HL-60 (cell line): ENCODE measurements around the gene VPS51.
A peak's percentile ranks its signal among the peaks of the same experiment; 100 is the strongest.

Experiments used
- DNase-seq, 2 experiments: peaks; one replicate each; pipeline ENCODE4 v3.0.0-alpha.2; 2010 to 2020; ENCODE audit warnings: low read depth in 1 of 2, low spot score in 1 of 2
- H3K27ac ChIP-seq: fragments of 250-450 bp; sonication (Bioruptor Pico); replicated peaks from 2 replicates; pipeline ENCODE4 v1.5.1; 2020; ENCODE audit warnings: mild to moderate bottlenecking, moderate library complexity
- H3K27me3 ChIP-seq: fragments of 250-450 bp; sonication (Bioruptor Pico); 2 replicates; pipeline ENCODE4 v1.5.1; 2021; ENCODE audit warnings: mild to moderate bottlenecking, moderate library complexity; ENCODE audit not compliant: insufficient read depth, poor library complexity, severe bottlenecking
- H3K4me3 ChIP-seq: replicated peaks from 2 replicates; pipeline ENCODE4 v1.5.1; 2011; ENCODE audit warnings: mild to moderate bottlenecking, control low read depth, low read length; ENCODE audit not compliant: insufficient read depth
- CTCF ChIP-seq: IDR thresholded peaks from one replicate; pipeline ENCODE4 v1.5.1; 2011; ENCODE audit warnings: low read length, control low read depth, inconsistent platforms; ENCODE audit not compliant: insufficient read depth
- GABPA ChIP-seq: IDR thresholded peaks from 2 replicates; pipeline ENCODE4 v1.6.1; 2012; ENCODE audit warnings: low read depth
- POLR2AphosphoS5 ChIP-seq: IDR thresholded peaks from 2 replicates; pipeline ENCODE4 v1.6.1; 2012; ENCODE audit warnings: low read depth
- REST ChIP-seq: IDR thresholded peaks from 2 replicates; pipeline ENCODE4 v1.6.1; 2012; ENCODE audit warnings: low read depth; ENCODE audit not compliant: insufficient replicate concordance
- SPI1 ChIP-seq: IDR thresholded peaks from 2 replicates; pipeline ENCODE4 v1.6.1; 2012; ENCODE audit warnings: low read depth, mild to moderate bottlenecking, borderline replicate concordance

VPS51 gene

DNA sequence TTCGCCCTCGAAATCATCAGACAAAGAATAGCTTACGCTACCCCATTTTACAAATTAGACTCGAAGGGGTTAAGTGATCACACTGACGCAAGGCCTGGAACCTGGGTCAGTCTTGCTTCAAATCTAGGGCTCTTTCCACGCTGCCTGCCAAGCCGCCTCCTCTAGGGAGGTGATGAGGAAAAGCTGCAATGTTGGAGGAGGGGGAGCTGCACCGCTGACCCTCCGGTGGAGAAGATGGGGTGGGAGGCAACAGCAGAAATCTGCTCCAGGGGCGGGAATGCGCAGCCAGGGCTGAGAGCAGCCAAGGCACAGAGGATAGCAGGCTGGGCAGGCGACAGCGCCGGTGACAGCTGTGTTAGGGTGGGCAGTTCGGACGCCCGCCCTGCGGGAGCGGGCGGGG lies 37.7 kb downstream of the VPS51 start:
- no peak for DNase-seq
- H3K27me3 ChIP-seq = no peaks in the 10 kb centered on the region
- TF ChIP-seq REST (no peak), SPI1 (no peak), GABPA (no peak)
- H3K4me3 ChIP-seq = peak overlapping the region; percentile 97
- peak overlapping the region; percentile 99 for H3K27ac ChIP-seq

DNA sequence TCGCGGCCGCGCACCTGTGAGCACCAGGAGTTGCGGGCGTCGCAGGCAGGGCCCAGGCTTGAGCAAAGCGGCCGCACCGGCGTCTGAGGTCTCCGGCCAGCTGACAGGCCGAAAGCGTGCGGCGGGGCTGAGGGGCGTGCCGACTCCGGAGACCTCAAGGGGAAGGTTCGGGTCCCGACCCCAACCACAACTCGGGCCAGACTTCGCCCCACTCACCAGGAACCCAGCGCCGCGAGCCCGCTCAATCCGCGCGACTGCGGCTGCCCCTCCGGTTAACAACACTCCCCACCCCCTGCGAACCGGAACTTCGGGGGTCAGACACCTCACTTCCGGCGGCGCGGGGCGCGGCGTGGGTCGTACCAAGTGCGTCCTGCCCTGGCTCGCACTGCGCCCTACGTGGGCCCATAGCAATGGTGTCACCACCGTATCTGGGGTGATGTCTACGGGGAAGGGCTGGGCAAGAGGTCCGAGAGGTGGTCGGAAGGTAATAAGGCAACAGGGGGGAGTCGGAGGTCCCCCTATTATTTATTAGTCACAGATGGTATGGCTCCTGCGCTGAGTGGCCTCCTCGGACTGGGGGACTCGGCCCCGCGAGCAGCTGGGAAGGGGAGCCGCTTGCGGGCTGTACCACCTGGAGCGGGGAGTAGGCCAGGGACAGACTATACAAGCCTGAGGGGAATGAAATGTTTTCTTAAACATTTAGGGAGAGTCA lies 38.4 kb downstream of the VPS51 start, which contains the start of gene SYVN1:
TSS of gene SYVN1 (minus strand) at position 280 of the 712 bp plus-strand sequence. CDS start 918 bp downstream, outside the sequence.
- TF ChIP-seq REST (no peak), POLR2AphosphoS5 (peak; percentile 76; the same call in 1 of the 2 replicates), GABPA (peak; percentile 90)
- H3K27ac ChIP-seq = peak within 1 kb of the TSS; percentile 99
- peak; percentile 89 to 90 for DNase-seq
- peak within 1 kb of the TSS; percentile 97 for H3K4me3 ChIP-seq
- H3K27me3 ChIP-seq = no peaks in the 10 kb centered on the region

GRCh38 chr11:65134952-65135632 lies 39.1 kb downstream of the VPS51 start:
- DNase-seq = peak; percentile 88 to 95
- TF ChIP-seq POLR2AphosphoS5 (peak; percentile 46; the same call in 1 of the 2 replicates), SPI1 (no peak), REST (no peak), CTCF (no peak), GABPA (no peak)
- Histone ChIP-seq H3K27ac (peak overlapping the region; percentile 99), H3K27me3 (no peaks in the 10 kb centered on the region), H3K4me3 (peak overlapping the region; percentile 97)
